ENCODE data around the gene JARID2.
A peak's percentile ranks its signal among the peaks of the same experiment; 100 is the strongest.

The JARID2 gene

GRCh38 chr6:15511248-15512125, 265.6 kb downstream of the JARID2 start:
- peaks cover 5% of the 10 kb centered on the region for H3K36me3 Mint-ChIP-seq

DNA sequence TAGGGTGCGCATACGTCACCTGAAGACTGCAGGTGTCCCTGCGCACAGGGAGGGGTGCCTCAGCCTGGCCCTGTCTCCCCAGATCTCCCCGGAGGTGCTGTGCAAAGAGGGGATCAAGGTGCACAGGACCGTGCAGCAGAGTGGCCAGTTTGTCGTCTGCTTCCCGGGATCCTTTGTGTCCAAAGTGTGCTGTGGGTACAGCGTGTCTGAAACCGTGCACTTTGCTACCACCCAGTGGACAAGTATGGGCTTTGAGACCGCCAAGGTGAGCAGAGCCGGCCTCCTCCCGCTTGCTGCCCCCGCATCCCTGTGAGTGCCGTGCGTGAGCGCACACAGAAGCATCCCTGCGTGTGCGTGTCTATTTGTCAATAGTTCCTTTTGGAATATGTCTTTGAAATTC, 266.3 kb downstream of the JARID2 start:
- no peak overlapping the region for H3K4me3 Mint-ChIP-seq
- H3K4me1 Mint-ChIP-seq (ENCODE audit: low read depth), result no peaks in the 10 kb centered on the region
- peaks cover 5% of the 10 kb centered on the region for H3K36me3 Mint-ChIP-seq
- no peaks in the 10 kb centered on the region for H3K27me3 Mint-ChIP-seq
- H3K9me3 Mint-ChIP-seq (ENCODE audit: low read depth), result no peaks in the 10 kb centered on the region
- H3K27ac Mint-ChIP-seq, result no peak overlapping the region

More at GRCh38 chr6:15511248-15512125, 265.6 kb downstream of the JARID2 start:
- Mint-ChIP-seq H3K4me1 (ENCODE audit: low read depth) (no peaks in the 10 kb centered on the region), H3K27me3 (no peaks in the 10 kb centered on the region), H3K27ac (peak overlapping the region; percentile 34), H3K4me3 (no peak overlapping the region), H3K9me3 (ENCODE audit: low read depth) (no peaks in the 10 kb centered on the region)

- Mint-ChIP-seq H3K36me3 (peaks cover 5% of the 10 kb centered on the region), H3K9me3 (ENCODE audit: low read depth) (no peaks in the 10 kb centered on the region), H3K27ac (no peak overlapping the region), H3K4me3 (no peak overlapping the region), H3K27me3 (no peaks in the 10 kb centered on the region), H3K4me1 (ENCODE audit: low read depth) (no peaks in the 10 kb centered on the region)
Measured at GRCh38 chr6:15512721-15513120, 266.9 kb downstream of the JARID2 start.

GRCh38 chr6:15513131-15513771, 267.4 kb downstream of the JARID2 start:
- no peaks in the 10 kb centered on the region for H3K27me3 Mint-ChIP-seq

DNA sequence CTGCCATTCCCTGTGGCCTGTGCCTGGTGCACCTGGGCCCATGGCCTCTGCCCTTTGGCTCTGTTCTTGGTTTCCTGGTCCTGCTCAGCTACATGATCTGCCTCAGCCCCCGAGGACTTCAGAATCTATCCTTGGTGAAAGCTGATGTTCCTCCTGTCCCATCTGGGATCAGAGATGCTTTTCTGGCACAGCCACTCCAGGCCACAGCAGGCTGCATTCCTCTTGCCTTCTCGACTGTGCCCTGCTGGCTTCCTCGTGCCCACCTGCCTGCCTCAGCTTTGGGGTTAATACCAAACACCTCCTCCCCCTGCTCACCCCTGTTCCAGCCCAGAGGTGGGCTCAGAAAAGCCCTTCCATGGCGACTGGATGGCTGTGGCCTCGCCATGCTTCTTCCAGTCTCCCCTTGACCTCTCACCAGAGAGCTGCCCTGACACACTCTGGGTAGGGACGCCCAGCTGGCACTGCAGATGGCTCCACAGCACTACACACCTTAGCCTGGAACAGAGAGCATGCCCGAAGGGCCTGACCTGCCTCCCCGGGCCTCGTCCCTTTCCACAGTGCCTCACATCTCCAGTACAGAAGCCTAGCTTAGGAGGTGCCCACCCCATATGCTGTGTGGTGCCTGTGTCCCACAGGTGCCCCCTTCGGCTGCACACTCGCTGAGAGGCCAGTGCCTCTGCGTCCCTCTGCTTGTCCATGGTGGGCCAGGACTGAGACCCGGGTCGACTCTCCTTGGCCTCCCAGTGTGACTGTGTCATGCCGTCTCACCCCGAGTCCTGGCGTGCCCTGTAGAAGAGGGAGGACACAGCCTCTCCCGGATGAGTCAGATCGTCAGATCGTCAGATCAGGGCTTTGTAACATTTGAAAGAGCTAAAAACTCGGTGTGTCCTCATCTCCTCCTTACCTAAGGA, 268.2 kb downstream of the JARID2 start:
- no peaks in the 10 kb centered on the region for H3K9me3 Mint-ChIP-seq (ENCODE audit: low read depth)
- H3K4me3 Mint-ChIP-seq, result no peak overlapping the region
- peak overlapping the region; percentile 64 for H3K27ac Mint-ChIP-seq
- no peaks in the 10 kb centered on the region for H3K27me3 Mint-ChIP-seq
- H3K4me1 Mint-ChIP-seq (ENCODE audit: low read depth), result no peaks in the 10 kb centered on the region
- peaks cover 6% of the 10 kb centered on the region for H3K36me3 Mint-ChIP-seq

More at GRCh38 chr6:15513131-15513771, 267.4 kb downstream of the JARID2 start:
- no peaks in the 10 kb centered on the region for H3K9me3 Mint-ChIP-seq (ENCODE audit: low read depth)
- H3K4me3 Mint-ChIP-seq, result no peak overlapping the region
- H3K36me3 Mint-ChIP-seq, result peaks cover 5% of the 10 kb centered on the region
- H3K27ac Mint-ChIP-seq, result no peak overlapping the region
- no peaks in the 10 kb centered on the region for H3K4me1 Mint-ChIP-seq (ENCODE audit: low read depth)

- no peaks in the 10 kb centered on the region for H3K9me3 Mint-ChIP-seq (ENCODE audit: low read depth)
- H3K36me3 Mint-ChIP-seq, result peaks cover 10% of the 10 kb centered on the region
- H3K4me1 Mint-ChIP-seq (ENCODE audit: low read depth), result no peaks in the 10 kb centered on the region
- no peaks in the 10 kb centered on the region for H3K27me3 Mint-ChIP-seq
- peak overlapping the region; percentile 55 for H3K27ac Mint-ChIP-seq
- no peak overlapping the region for H3K4me3 Mint-ChIP-seq
Measured at GRCh38 chr6:15515226-15515625, 269.4 kb downstream of the JARID2 start.

GRCh38 chr6:15515660-15516375, 269.9 kb downstream of the JARID2 start:
- H3K4me1 Mint-ChIP-seq (ENCODE audit: low read depth), result no peaks in the 10 kb centered on the region
- H3K9me3 Mint-ChIP-seq (ENCODE audit: low read depth), result no peaks in the 10 kb centered on the region
- H3K27ac Mint-ChIP-seq, result no peak overlapping the region
- no peaks in the 10 kb centered on the region for H3K27me3 Mint-ChIP-seq
- H3K36me3 Mint-ChIP-seq, result peaks cover 10% of the 10 kb centered on the region
- H3K4me3 Mint-ChIP-seq, result no peak overlapping the region

GRCh38 chr6:15516378-15516777, 270.5 kb downstream of the JARID2 start:
- Mint-ChIP-seq H3K4me3 (no peak overlapping the region), H3K4me1 (ENCODE audit: low read depth) (no peaks in the 10 kb centered on the region), H3K9me3 (ENCODE audit: low read depth) (no peaks in the 10 kb centered on the region), H3K27me3 (no peaks in the 10 kb centered on the region), H3K27ac (peak overlapping the region; percentile 41), H3K36me3 (peaks cover 10% of the 10 kb centered on the region)

DNA sequence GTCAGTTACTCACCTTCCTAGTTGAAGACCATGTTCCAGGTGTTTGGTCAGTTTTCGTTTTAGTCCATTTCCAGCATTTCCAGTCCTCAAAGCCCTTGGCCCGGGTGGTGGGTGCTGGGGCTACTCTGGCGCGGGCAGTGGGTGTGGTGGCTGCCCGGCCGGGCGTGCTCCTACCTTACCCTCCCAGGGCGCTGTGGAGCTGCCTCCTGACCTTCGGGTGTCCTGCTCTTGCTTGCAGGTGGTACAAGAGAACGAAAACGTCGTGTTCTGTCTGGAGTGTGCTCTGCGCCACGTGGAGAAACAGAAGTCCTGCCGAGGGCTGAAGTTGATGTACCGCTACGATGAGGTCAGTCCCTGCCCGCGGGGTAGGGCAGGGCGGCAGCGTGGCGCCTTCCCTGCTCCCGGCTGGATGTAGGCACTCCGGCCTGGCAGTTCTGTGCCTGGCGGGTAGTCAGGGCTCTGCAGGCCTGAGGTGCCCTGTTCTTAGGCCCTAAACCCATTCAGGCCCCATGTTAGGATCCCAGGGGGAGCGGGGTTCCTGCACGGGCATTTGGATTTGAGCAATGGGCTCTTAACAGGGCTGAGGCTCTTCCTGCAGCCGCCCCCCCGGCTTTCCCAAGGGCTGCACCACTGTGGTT, 271.2 kb downstream of the JARID2 start:
- no peaks in the 10 kb centered on the region for H3K9me3 Mint-ChIP-seq (ENCODE audit: low read depth)
- H3K4me3 Mint-ChIP-seq, result no peak overlapping the region
- peaks cover 1% of the 10 kb centered on the region for H3K4me1 Mint-ChIP-seq (ENCODE audit: low read depth)
- H3K36me3 Mint-ChIP-seq, result peaks cover 10% of the 10 kb centered on the region
- peak overlapping the region; percentile 41 for H3K27ac Mint-ChIP-seq
- no peaks in the 10 kb centered on the region for H3K27me3 Mint-ChIP-seq

- Mint-ChIP-seq H3K4me3 (no peak overlapping the region), H3K36me3 (peaks cover 8% of the 10 kb centered on the region), H3K9me3 (ENCODE audit: low read depth) (no peaks in the 10 kb centered on the region), H3K27ac (no peak overlapping the region), H3K4me1 (ENCODE audit: low read depth) (peaks cover 1% of the 10 kb centered on the region), H3K27me3 (no peaks in the 10 kb centered on the region)
Measured at GRCh38 chr6:15517600-15517999, 271.7 kb downstream of the JARID2 start.

DNA sequence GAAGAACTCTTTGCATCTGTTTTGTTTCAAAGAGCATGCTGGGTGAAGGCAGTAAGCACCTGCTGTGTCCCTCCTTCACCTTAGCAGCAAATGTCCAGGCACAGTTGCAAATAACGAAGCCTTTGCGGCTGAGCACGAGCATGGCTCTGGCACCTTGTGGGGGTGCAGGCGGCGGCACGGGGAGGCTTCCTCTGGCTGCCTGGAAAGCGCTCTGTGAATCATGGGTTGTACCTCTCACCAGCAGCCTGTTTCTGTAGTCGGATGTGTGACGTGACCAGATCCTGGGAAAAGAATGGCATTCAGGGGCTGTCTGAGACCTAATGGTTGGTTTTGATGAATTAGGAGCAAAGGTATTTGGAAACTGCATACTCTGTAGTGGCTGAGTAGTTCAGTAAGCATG, 272.2 kb downstream of the JARID2 start:
- H3K27me3 Mint-ChIP-seq, result no peaks in the 10 kb centered on the region
- no peaks in the 10 kb centered on the region for H3K9me3 Mint-ChIP-seq (ENCODE audit: low read depth)
- H3K27ac Mint-ChIP-seq, result no peak overlapping the region
- H3K4me3 Mint-ChIP-seq, result no peak overlapping the region
- H3K36me3 Mint-ChIP-seq, result peaks cover 8% of the 10 kb centered on the region
- peaks cover 1% of the 10 kb centered on the region for H3K4me1 Mint-ChIP-seq (ENCODE audit: low read depth)

- no peaks in the 10 kb centered on the region for H3K9me3 Mint-ChIP-seq (ENCODE audit: low read depth)
- H3K27me3 Mint-ChIP-seq, result no peaks in the 10 kb centered on the region
- H3K4me1 Mint-ChIP-seq (ENCODE audit: low read depth), result peaks cover 1% of the 10 kb centered on the region
- H3K36me3 Mint-ChIP-seq, result peaks cover 7% of the 10 kb centered on the region
- peak overlapping the region; percentile 4 for H3K27ac Mint-ChIP-seq
- H3K4me3 Mint-ChIP-seq, result no peak overlapping the region
Measured at GRCh38 chr6:15518878-15519277, 273.0 kb downstream of the JARID2 start.

- peaks cover 1% of the 10 kb centered on the region for H3K4me1 Mint-ChIP-seq (ENCODE audit: low read depth)
- no peak overlapping the region for H3K4me3 Mint-ChIP-seq
- peak overlapping the region; percentile 4 for H3K27ac Mint-ChIP-seq
- H3K27me3 Mint-ChIP-seq, result no peaks in the 10 kb centered on the region
- no peaks in the 10 kb centered on the region for H3K9me3 Mint-ChIP-seq (ENCODE audit: low read depth)
- H3K36me3 Mint-ChIP-seq, result peaks cover 9% of the 10 kb centered on the region
Measured at GRCh38 chr6:15519681-15520080, 273.8 kb downstream of the JARID2 start.

Data from activated naive CD8-positive, alpha-beta T cell (primary cell).